T-cell (primary cell): ENCODE measurements around the gene MLLT6. TPM values are rescaled to one million over a fixed set of nuclear protein-coding genes. Genes with fewer than 3 reads are reported as not detected.

Experiments
- ATAC-seq, 4 experiments: fragments of 200-7000 bp in 3 of 4; fragments of 150-1000 bp in 1 of 4; cut with Tn5 transposase; replicated peaks in 1 of 4; 1 replicate in 3 of 4; 2 replicates in 1 of 4; pipeline ENCODE4 v1.10.0; 2021; ENCODE audit warnings: moderate library complexity in 3 of 4, mild to moderate bottlenecking in 2 of 4, moderate number of reproducible peaks in 1 of 4
- CTCF ChIA-PET, 2 donors: fragments of 300-600 bp; sonication (Branson Sonifier 250); formaldehyde crosslinking; loops; one replicate each; lab custom pipeline; 2022; ENCODE audit warnings: antibody characterized with exemption in 2 of 2; lab: Charles Lee
- POLR2A ChIA-PET, 2 donors: fragments of 300-600 bp; sonication (Branson Sonifier 250); formaldehyde crosslinking; loops; one replicate each; lab custom pipeline; 2022; ENCODE audit warnings: antibody characterized with exemption in 2 of 2; lab: Charles Lee
- DNase-seq, 35 experiments: peaks; one replicate each; pipeline versions ENCODE4 v3.0.0 to v3.0.0-alpha.2; 2013 to 2023
- H3K27ac ChIP-seq: one replicate; pipeline ENCODE4 v1.5.1; 2013; ENCODE audit warnings: low read length
- H3K27me3 ChIP-seq, 2 experiments: replicated peaks in 1 of 2; 1 replicate in 1 of 2; 2 replicates in 1 of 2; pipeline versions ENCODE4 v1.6.1 to v1.7.0; 2013; ENCODE audit warnings: low read length in 1 of 2, mixed read lengths in 1 of 2; ENCODE audit not compliant: control insufficient read depth in 2 of 2, insufficient read depth in 2 of 2; ENCODE audit errors: extremely low read depth in 1 of 2
- H3K36me3 ChIP-seq, 2 donors: 1 replicate in 1 of 2; 2 replicates in 1 of 2; pipeline versions ENCODE4 v1.6.1 to v1.7.0; 2013; ENCODE audit warnings: low read length in 1 of 2; ENCODE audit not compliant: control insufficient read depth in 2 of 2, insufficient read depth in 1 of 2; ENCODE audit errors: extremely low read depth in 1 of 2
- H3K4me1 ChIP-seq, 2 experiments: 1 replicate in 1 of 2; 2 replicates in 1 of 2; pipeline versions ENCODE4 v1.6.1 to v1.7.0; 2013; ENCODE audit warnings: low read length in 2 of 2, mixed read lengths in 1 of 2; ENCODE audit not compliant: insufficient read depth in 2 of 2, control insufficient read depth in 1 of 2; ENCODE audit errors: extremely low read depth in 1 of 2
- H3K4me3 ChIP-seq, 2 donors: 1 replicate in 1 of 2; 2 replicates in 1 of 2; pipeline versions ENCODE4 v1.5.1 to v1.7.0; 2013; ENCODE audit warnings: mild to moderate bottlenecking in 2 of 2, low read length in 1 of 2, moderate library complexity in 1 of 2; ENCODE audit not compliant: control insufficient read depth in 1 of 2; ENCODE audit errors: extremely low read depth in 1 of 2
- H3K9me3 ChIP-seq: 2 replicates; pipeline ENCODE4 v1.7.0; 2013
- H3K27ac Mint-ChIP-seq, 2 donors: one replicate each; pipeline ENCODE4 v1.8.0; 2020 to 2021; ENCODE audit warnings: mild to moderate bottlenecking in 2 of 2, mixed read lengths in 2 of 2
- H3K27me3 Mint-ChIP-seq, 2 donors: one replicate each; pipeline ENCODE4 v1.8.0; 2021 to 2022; ENCODE audit warnings: mixed read lengths in 2 of 2
- H3K36me3 Mint-ChIP-seq: one replicate; pipeline ENCODE4 v1.8.0; 2021; ENCODE audit warnings: mixed read lengths
- H3K4me1 Mint-ChIP-seq, 3 donors: one replicate each; pipeline ENCODE4 v1.8.0; 2020 to 2022; ENCODE audit warnings: mixed read lengths in 3 of 3, mild to moderate bottlenecking in 1 of 3
- H3K4me3 Mint-ChIP-seq, 3 donors: one replicate each; pipeline ENCODE4 v1.8.0; 2020 to 2022; ENCODE audit warnings: mild to moderate bottlenecking in 3 of 3, mixed read lengths in 3 of 3, moderate library complexity in 3 of 3
- H3K9me3 Mint-ChIP-seq, 3 donors: one replicate each; pipeline ENCODE4 v1.8.0; 2020 to 2022; ENCODE audit warnings: mixed read lengths in 3 of 3
- WGBS: methylation state at CpG from one replicate; pipeline ENCODE4 v1.1.5; 2013; ENCODE audit warnings: missing lambda C conversion rate; ENCODE audit not compliant: insufficient coverage; 5-methylcytosine and 5-hydroxymethylcytosine counted together
- total RNA-seq, 35 experiments: library from RNA in 6 of 35; stranded (reverse) in 6 of 35; fragments of 120-200 nt in 1 of 35; gene quantifications; one replicate each; pipeline versions ENCODE4 v1.2.1 to v1.2.4 and lab custom pipeline; 2013 to 2026

The MLLT6 gene
- total RNA-seq, 5 donors from 2014 or later (not counting 1 experiment from before 2014, with no cell fraction given), result 412 to 506 (median 480) TPM

DNA sequence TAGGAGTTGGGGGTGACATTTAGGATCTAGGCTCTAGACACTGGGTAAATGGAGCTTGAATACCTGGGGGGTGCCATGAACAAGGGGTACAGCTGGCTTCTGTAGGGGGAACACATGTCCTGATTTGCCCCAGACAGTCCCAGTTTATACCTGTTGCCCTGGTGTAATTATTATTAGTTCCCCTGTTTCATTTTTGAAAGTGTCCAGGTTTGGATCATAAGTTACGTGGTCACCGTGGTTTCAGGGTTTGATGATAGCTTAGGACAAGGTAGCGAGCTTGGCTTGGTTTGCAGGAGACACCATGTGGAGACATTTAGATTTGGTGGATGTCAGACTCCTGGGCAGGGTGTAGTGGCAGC, 5.5 kb downstream of the MLLT6 start:
- ChIA-PET POLR2A (no interaction called here), CTCF (interaction anchor here (0.5 to 1.8 kb wide), 3 partner anchors 18 to 32 kb away, joined by 3 to 6 read pairs (median 3); no protein-coding TSS in a partner anchor)
- no peaks in the 10 kb centered on the region for H3K27me3 Mint-ChIP-seq
- H3K4me1 Mint-ChIP-seq, result peaks cover 45 to 56% (median 54%) of the 10 kb centered on the region in 3 donors
- no peaks in the 10 kb centered on the region for H3K27me3 ChIP-seq
- no peaks in the 10 kb centered on the region for H3K9me3 ChIP-seq
- no peak overlapping the region for H3K4me3 Mint-ChIP-seq
- no peaks in the 10 kb centered on the region for H3K9me3 Mint-ChIP-seq
- peak overlapping the region; percentile 66 to 69 for H3K27ac Mint-ChIP-seq
- 100% methylated on average over 3 of the region's 3 CpGs for WGBS
- no peak overlapping the region for H3K27ac ChIP-seq
- peaks cover 14 to 69% of the 10 kb centered on the region in 2 experiments for H3K4me1 ChIP-seq
- H3K36me3 Mint-ChIP-seq, result peaks cover 47% of the 10 kb centered on the region
- H3K36me3 ChIP-seq, result peaks cover 31 to 82% of the 10 kb centered on the region in 2 donors
- no peak for DNase-seq
- H3K4me3 ChIP-seq, result no peak overlapping the region
- ATAC-seq, result no peak

DNA sequence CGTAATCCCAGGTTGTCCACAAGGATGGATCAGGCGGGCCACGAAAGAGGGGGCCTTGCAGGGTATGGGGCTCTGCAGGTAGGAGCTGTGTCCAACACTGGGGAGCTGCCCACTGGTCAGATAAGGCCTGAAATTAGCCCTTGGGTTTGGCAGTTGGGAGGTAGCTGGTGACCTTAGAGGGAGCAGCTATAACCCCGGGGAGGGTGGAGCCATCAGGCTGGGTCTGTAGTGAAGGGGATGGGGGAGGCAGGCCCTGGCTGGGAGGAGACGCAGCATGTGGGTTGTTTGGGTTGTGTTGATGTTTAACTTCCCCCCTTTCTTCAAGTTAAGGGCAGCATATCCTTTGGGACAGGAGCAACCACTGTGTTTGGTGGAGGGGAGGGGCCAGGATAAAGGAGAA, 5.9 kb downstream of the MLLT6 start:
- H3K4me3 ChIP-seq, result no peak overlapping the region
- H3K9me3 Mint-ChIP-seq, result no peaks in the 10 kb centered on the region
- peaks cover 51% of the 10 kb centered on the region for H3K36me3 Mint-ChIP-seq
- ChIA-PET CTCF (interaction anchor here in 1 of 2 donors (0.6 to 1.8 kb wide), 2 partner anchors 17 to 32 kb away, joined by 3 to 6 read pairs; no protein-coding TSS in a partner anchor), POLR2A (no interaction called here)
- H3K27me3 Mint-ChIP-seq, result no peaks in the 10 kb centered on the region
- H3K4me1 ChIP-seq, result peaks cover 14 to 71% of the 10 kb centered on the region in 2 experiments
- no peaks in the 10 kb centered on the region for H3K27me3 ChIP-seq
- WGBS, result 95% methylated on average over 4 of the region's 5 CpGs
- no peak for ATAC-seq
- H3K9me3 ChIP-seq, result no peaks in the 10 kb centered on the region
- peak overlapping the region; percentile 34 to 52 for H3K27ac Mint-ChIP-seq
- H3K27ac ChIP-seq, result no peak overlapping the region
- peaks cover 33 to 86% of the 10 kb centered on the region in 2 donors for H3K36me3 ChIP-seq
- H3K4me3 Mint-ChIP-seq, result no peak overlapping the region
- peaks cover 45 to 58% (median 56%) of the 10 kb centered on the region in 3 donors for H3K4me1 Mint-ChIP-seq
- no peak for DNase-seq

DNA sequence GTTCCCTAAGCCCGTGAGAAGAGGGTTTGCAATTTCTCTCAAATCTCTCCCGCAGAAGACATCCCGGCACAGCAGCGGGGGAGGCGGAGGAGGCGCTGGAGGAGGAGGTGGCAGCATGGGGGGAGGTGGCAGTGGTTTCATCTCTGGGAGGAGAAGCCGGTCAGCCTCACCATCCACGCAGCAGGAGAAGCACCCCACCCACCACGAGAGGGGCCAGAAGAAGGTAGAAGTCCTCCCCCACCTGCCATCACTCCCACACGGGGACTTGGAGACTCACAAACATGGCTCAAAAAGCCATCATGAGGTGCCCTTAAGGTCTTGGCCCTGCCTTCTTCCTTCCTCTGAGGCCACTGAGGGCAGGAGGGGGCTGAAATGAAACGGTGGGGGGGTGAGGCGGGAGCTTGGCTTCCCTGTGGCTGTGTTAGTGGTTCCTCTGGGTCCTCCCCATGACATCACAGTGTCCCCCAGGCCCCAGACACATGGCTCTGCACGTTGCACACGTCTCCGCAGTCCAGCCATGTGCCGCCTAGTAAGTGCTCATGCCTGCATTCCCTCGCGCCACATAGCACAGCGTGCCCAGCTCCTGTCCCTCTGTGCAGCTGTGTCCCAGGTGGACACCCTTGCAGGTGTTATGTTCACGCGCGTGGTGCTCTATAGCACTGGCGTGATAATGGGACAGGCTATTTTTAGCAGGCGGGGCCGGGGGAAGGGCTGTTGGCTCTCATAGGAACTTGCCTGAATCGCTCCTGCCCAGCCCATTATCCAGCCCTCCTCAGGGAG, 6.9 kb downstream of the MLLT6 start:
- POLR2A ChIA-PET, result no interaction called here
- Mint-ChIP-seq H3K27ac (peak overlapping the region in 1 of 2 donors; percentile 28), H3K4me1 (peaks cover 40 to 51% (median 50%) of the 10 kb centered on the region in 3 donors), H3K36me3 (peaks cover 55% of the 10 kb centered on the region), H3K9me3 (no peaks in the 10 kb centered on the region), H3K27me3 (no peaks in the 10 kb centered on the region), H3K4me3 (no peak overlapping the region)
- WGBS, result 85% methylated on average over 15 of the region's 26 CpGs
- Histone ChIP-seq H3K27ac (no peak overlapping the region), H3K36me3 (peaks cover 42 to 96% of the 10 kb centered on the region in 2 donors), H3K4me3 (no peak overlapping the region), H3K27me3 (no peaks in the 10 kb centered on the region), H3K9me3 (no peaks in the 10 kb centered on the region), H3K4me1 (peaks cover 14 to 69% of the 10 kb centered on the region in 2 experiments)
- no peak for ATAC-seq
- CTCF ChIA-PET, result interaction anchor here in 1 of 2 donors (0.5 kb wide), 1 partner anchor 36 kb away, joined by 3 read pairs; no protein-coding TSS in a partner anchor
- no peak for DNase-seq

DNA sequence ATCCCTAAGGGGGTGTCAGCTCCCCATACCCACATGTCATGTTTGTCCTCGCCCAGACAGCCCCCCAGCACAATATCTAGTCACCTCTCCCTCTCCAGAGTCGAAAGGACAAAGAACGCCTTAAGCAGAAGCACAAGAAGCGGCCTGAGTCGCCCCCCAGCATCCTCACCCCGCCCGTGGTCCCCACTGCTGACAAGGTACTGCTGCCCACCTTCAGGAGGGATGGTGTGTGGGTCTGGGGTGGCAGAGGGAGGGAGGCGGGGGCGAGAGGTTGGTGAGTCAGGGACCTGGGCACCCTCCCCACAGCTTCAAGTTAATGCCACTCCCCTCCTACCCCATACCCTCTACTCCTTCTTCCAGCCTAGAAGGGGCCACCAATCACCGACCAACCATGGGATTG, 7.5 kb downstream of the MLLT6 start:
- Mint-ChIP-seq H3K9me3 (no peaks in the 10 kb centered on the region), H3K36me3 (peaks cover 60% of the 10 kb centered on the region), H3K4me1 (peaks cover 35 to 46% (median 44%) of the 10 kb centered on the region in 3 donors), H3K27ac (no peak overlapping the region), H3K27me3 (no peaks in the 10 kb centered on the region), H3K4me3 (no peak overlapping the region)
- DNase-seq (no peak), ATAC-seq (no peak)
- 100% methylated on average over 1 of the region's 10 CpGs for WGBS
- Histone ChIP-seq H3K4me1 (peaks cover 11 to 68% of the 10 kb centered on the region in 2 experiments), H3K27me3 (no peaks in the 10 kb centered on the region), H3K27ac (no peak overlapping the region), H3K4me3 (no peak overlapping the region), H3K36me3 (peaks cover 43 to 98% of the 10 kb centered on the region in 2 donors), H3K9me3 (no peaks in the 10 kb centered on the region)
- POLR2A ChIA-PET, result no interaction called here
- CTCF ChIA-PET, result no interaction called here

DNA sequence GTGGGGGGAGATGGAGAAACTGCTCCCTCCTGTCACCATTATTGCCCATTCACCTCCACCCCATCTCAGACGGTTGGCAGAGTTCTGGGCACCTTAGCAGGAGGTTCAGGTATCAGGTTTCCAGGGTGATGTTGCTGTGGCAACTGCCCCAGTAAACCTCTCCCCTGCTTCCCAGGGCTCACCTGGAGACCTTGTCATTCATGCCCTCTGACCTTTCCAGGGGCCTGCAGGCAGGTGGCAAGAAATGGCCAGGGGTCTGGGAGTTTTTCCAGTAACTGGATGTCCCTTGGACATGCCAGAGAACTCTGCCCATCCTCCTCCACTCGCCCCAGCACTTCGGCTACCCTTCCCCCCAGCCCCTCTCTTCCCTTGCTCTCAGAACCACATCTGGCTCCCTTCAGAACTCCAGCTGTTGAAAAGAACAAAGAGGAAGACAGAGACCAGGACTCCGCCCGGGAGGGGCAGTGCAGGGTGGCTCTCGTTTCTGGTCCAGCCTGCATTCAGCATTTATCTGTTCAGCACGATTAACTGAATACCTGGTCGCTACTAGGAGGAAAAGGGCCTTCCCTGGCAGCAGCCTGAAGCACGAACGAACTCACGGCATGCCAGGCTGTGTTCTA, 8.5 kb downstream of the MLLT6 start:
- ChIA-PET POLR2A (no interaction called here), CTCF (no interaction called here)
- ATAC-seq (no peak), DNase-seq (no peak)
- H3K4me1 Mint-ChIP-seq, result peaks cover 34 to 41% (median 37%) of the 10 kb centered on the region in 3 donors
- H3K4me3 ChIP-seq, result no peak overlapping the region
- H3K27ac Mint-ChIP-seq, result no peak overlapping the region
- H3K9me3 Mint-ChIP-seq, result no peaks in the 10 kb centered on the region
- peaks cover 10 to 65% of the 10 kb centered on the region in 2 experiments for H3K4me1 ChIP-seq
- no peak overlapping the region for H3K4me3 Mint-ChIP-seq
- no peaks in the 10 kb centered on the region for H3K9me3 ChIP-seq
- no peaks in the 10 kb centered on the region for H3K27me3 ChIP-seq
- H3K27ac ChIP-seq, result no peak overlapping the region
- 95% methylated on average over 2 of the region's 11 CpGs for WGBS
- H3K36me3 Mint-ChIP-seq, result peaks cover 56% of the 10 kb centered on the region
- no peaks in the 10 kb centered on the region for H3K27me3 Mint-ChIP-seq
- peaks cover 40 to 97% of the 10 kb centered on the region in 2 donors for H3K36me3 ChIP-seq

DNA sequence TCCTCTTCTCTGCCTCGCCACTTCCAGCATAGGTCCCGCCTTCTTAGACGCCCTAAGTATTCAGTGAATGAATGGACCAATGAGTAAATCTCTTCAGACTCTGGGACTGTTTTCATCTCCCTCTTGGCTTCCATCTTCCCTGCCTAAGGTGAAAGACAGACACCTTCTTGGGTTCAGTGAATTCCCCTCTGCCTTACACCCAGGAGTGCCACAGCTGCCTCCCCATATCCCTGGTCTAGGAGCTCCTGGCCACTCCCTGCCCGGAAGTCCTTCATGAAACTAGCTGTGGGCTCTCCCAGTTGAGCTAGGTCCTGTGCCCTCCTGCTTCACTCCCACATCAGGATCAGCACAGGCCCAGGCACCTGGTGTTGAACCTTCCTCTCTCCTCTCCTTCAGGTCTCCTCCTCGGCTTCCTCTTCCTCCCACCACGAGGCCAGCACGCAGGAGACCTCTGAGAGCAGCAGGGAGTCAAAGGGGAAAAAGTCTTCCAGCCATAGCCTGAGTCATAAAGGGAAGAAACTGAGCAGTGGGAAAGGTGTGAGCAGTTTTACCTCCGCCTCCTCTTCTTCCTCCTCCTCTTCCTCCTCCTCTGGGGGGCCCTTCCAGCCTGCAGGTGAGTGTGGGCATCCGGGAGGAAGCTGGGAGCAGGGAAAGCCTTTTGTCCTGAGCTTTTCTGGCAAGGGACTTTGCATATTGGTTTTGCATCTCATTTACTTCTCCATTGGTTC, 10.3 kb downstream of the MLLT6 start:
- H3K4me3 Mint-ChIP-seq, result no peak overlapping the region
- no peaks in the 10 kb centered on the region for H3K9me3 Mint-ChIP-seq
- H3K27me3 Mint-ChIP-seq, result no peaks in the 10 kb centered on the region
- H3K4me1 Mint-ChIP-seq, result peaks cover 28 to 34% (median 28%) of the 10 kb centered on the region in 3 donors
- H3K36me3 ChIP-seq, result peaks cover 38 to 96% of the 10 kb centered on the region in 2 donors
- ATAC-seq, result no peak
- ChIA-PET POLR2A (no interaction called here), CTCF (interaction anchor here in 1 of 2 donors (0.5 kb wide), 1 partner anchor 339 kb away, joined by 4 read pairs; no protein-coding TSS in a partner anchor)
- DNase-seq, result no peak
- no peak overlapping the region for H3K4me3 ChIP-seq
- H3K27ac Mint-ChIP-seq, result peak overlapping the region; percentile 68 to 72
- no peaks in the 10 kb centered on the region for H3K9me3 ChIP-seq
- peaks cover 6 to 61% of the 10 kb centered on the region in 2 experiments for H3K4me1 ChIP-seq
- H3K27ac ChIP-seq, result peak overlapping the region; percentile 20
- WGBS, result 82% methylated on average over 1 of the region's 9 CpGs
- peaks cover 50% of the 10 kb centered on the region for H3K36me3 Mint-ChIP-seq
- no peaks in the 10 kb centered on the region for H3K27me3 ChIP-seq
